Measurements from ENCODE around the gene EXOC3L4.

Gene EXOC3L4

GRCh38 chr14:103091883-103092222, 2.7 kb upstream of the EXOC3L4 start:
- no peak overlapping the region for H3K27ac ChIP-seq (ENCODE audit: low read depth, low read length, poor library complexity, severe bottlenecking)
- no peak; the same call in 1 of the 2 replicates for TF ChIP-seq CTCF (IDR thresholded peaks at IDR 0.05; ENCODE audit: low read length)
- no peaks in the 10 kb centered on the region for H3F3A ChIP-seq (ENCODE audit: insufficient read depth, low read length)
- H3K79me2 ChIP-seq (ENCODE audit: insufficient read depth, low read length), result no peaks in the 10 kb centered on the region
- H3K36me3 ChIP-seq (ENCODE audit: insufficient read depth, low read length), result no peaks in the 10 kb centered on the region
- H3K9me3 ChIP-seq (ENCODE audit: low read length), result no peaks in the 10 kb centered on the region
- no peaks in the 10 kb centered on the region for H3K9me2 ChIP-seq (ENCODE audit: low read depth, low read length)
- H3K4me2 ChIP-seq (ENCODE audit: low read length), result peak overlapping the region; percentile 77
- H2AFZ ChIP-seq (ENCODE audit: low read length), result no peak overlapping the region
- H3K27me3 ChIP-seq (ENCODE audit: insufficient read depth, low read length), result peaks cover 6% of the 10 kb centered on the region; the same call in 1 of the 2 replicates
- no peak overlapping the region; the same call in 1 of the 2 replicates for H3K9ac ChIP-seq (ENCODE audit: low read length)
- H3K4me1 ChIP-seq (ENCODE audit: insufficient read depth, low read length, severe bottlenecking), result peaks cover 10% of the 10 kb centered on the region
- no peaks in the 10 kb centered on the region for H4K20me1 ChIP-seq (ENCODE audit: insufficient read depth, low read length)
- H3K4me3 ChIP-seq (ENCODE audit: low read depth, low read length, poor library complexity, severe bottlenecking), result peak overlapping the region; percentile 54

GRCh38 chr14:103093856-103094405, 594 bp upstream of the EXOC3L4 start:
- Histone ChIP-seq H3K4me3 (ENCODE audit: low read depth, low read length, poor library complexity, severe bottlenecking) (no peak overlapping the region), H3K4me2 (ENCODE audit: low read length) (no peak overlapping the region), H3K27ac (ENCODE audit: low read depth, low read length, poor library complexity, severe bottlenecking) (no peak overlapping the region), H3K27me3 (ENCODE audit: insufficient read depth, low read length) (peaks cover 10% of the 10 kb centered on the region; the same call in 1 of the 2 replicates), H4K20me1 (ENCODE audit: insufficient read depth, low read length) (no peaks in the 10 kb centered on the region), H3K9ac (ENCODE audit: low read length) (no peak overlapping the region), H3F3A (ENCODE audit: insufficient read depth, low read length) (no peaks in the 10 kb centered on the region), H2AFZ (ENCODE audit: low read length) (no peak overlapping the region), H3K9me2 (ENCODE audit: low read depth, low read length) (no peaks in the 10 kb centered on the region), H3K36me3 (ENCODE audit: insufficient read depth, low read length) (no peaks in the 10 kb centered on the region), H3K9me3 (ENCODE audit: low read length) (no peaks in the 10 kb centered on the region), H3K79me2 (ENCODE audit: insufficient read depth, low read length) (no peaks in the 10 kb centered on the region), H3K4me1 (ENCODE audit: insufficient read depth, low read length, severe bottlenecking) (peaks cover 10% of the 10 kb centered on the region)
- TF ChIP-seq CTCF (IDR thresholded peaks at IDR 0.05; ENCODE audit: low read length) (no peak), EZH2 (IDR thresholded peaks at IDR 0.05; ENCODE audit: borderline replicate concordance, low read length) (no peak)

- Histone ChIP-seq H3K36me3 (ENCODE audit: insufficient read depth, low read length) (no peaks in the 10 kb centered on the region), H2AFZ (ENCODE audit: low read length) (no peak overlapping the region), H3K9me3 (ENCODE audit: low read length) (no peaks in the 10 kb centered on the region), H3K9me2 (ENCODE audit: low read depth, low read length) (no peaks in the 10 kb centered on the region), H3K9ac (ENCODE audit: low read length) (no peak overlapping the region), H4K20me1 (ENCODE audit: insufficient read depth, low read length) (no peaks in the 10 kb centered on the region), H3K4me1 (ENCODE audit: insufficient read depth, low read length, severe bottlenecking) (peaks cover 14% of the 10 kb centered on the region), H3K79me2 (ENCODE audit: insufficient read depth, low read length) (no peaks in the 10 kb centered on the region), H3F3A (ENCODE audit: insufficient read depth, low read length) (no peaks in the 10 kb centered on the region), H3K27ac (ENCODE audit: low read depth, low read length, poor library complexity, severe bottlenecking) (no peak overlapping the region), H3K4me2 (ENCODE audit: low read length) (no peak overlapping the region), H3K27me3 (ENCODE audit: insufficient read depth, low read length) (peaks cover 8% of the 10 kb centered on the region; the same call in 1 of the 2 replicates), H3K4me3 (ENCODE audit: low read depth, low read length, poor library complexity, severe bottlenecking) (no peak overlapping the region)
- TF ChIP-seq EZH2 (IDR thresholded peaks at IDR 0.05; ENCODE audit: borderline replicate concordance, low read length) (no peak), CTCF (IDR thresholded peaks at IDR 0.05; ENCODE audit: low read length) (no peak)
These were observed 769 bp downstream of the EXOC3L4 start for GRCh38 chr14:103095210-103095778.

Data from OCI-LY1 (cell line).